Mesenchymal stem cell (in vitro differentiated cells and primary cell): ENCODE measurements around the gene FAAP100.

ENCODE experiments used
- DNase-seq: peaks from one replicate; pipeline ENCODE4 v3.0.0-alpha.2; 2013
- H2AFZ ChIP-seq: one replicate; pipeline ENCODE4 v1.6.1; 2013; ENCODE audit warnings: low read depth, mild to moderate bottlenecking, control low read depth, inconsistent platforms, low read length, moderate library complexity
- H2AK5ac ChIP-seq: 2 replicates; pipeline ENCODE4 v1.6.1; 2013; ENCODE audit warnings: low read length, moderate library complexity, mild to moderate bottlenecking, inconsistent platforms; ENCODE audit not compliant: severe bottlenecking
- H2BK120ac ChIP-seq: one replicate; pipeline ENCODE4 v1.6.1; 2013; ENCODE audit warnings: low read depth, mild to moderate bottlenecking, inconsistent platforms, low read length, moderate library complexity
- H2BK12ac ChIP-seq, 2 experiments: one replicate each; pipeline ENCODE4 v1.6.1; 2013; ENCODE audit warnings: inconsistent platforms in 2 of 2, low read length in 2 of 2, mild to moderate bottlenecking in 2 of 2, moderate library complexity in 2 of 2, control low read depth in 1 of 2
- H2BK15ac ChIP-seq: one replicate; pipeline ENCODE4 v1.6.1; 2013; ENCODE audit warnings: mild to moderate bottlenecking, low read depth, inconsistent platforms; ENCODE audit not compliant: poor library complexity, severe bottlenecking
- H2BK5ac ChIP-seq: 2 replicates; pipeline ENCODE4 v1.6.1; 2013; ENCODE audit warnings: low read depth, mild to moderate bottlenecking, low read length, control low read depth, inconsistent platforms; ENCODE audit not compliant: poor library complexity, severe bottlenecking
- H3K14ac ChIP-seq, 2 experiments: one replicate each; pipeline ENCODE4 v1.6.1; 2013; ENCODE audit warnings: inconsistent platforms in 2 of 2, low read length in 2 of 2, control low read depth in 1 of 2, mild to moderate bottlenecking in 1 of 2, moderate library complexity in 1 of 2
- H3K18ac ChIP-seq, 2 experiments: one replicate each; pipeline ENCODE4 v1.6.1; 2013; ENCODE audit warnings: inconsistent platforms in 2 of 2, low read length in 2 of 2, control low read depth in 1 of 2, low read depth in 1 of 2, mild to moderate bottlenecking in 1 of 2
- H3K23ac ChIP-seq, 2 experiments: one replicate each; pipeline ENCODE4 v1.6.1; 2013; ENCODE audit warnings: inconsistent platforms in 2 of 2, low read length in 2 of 2, mild to moderate bottlenecking in 2 of 2, moderate library complexity in 2 of 2, control low read depth in 1 of 2
- H3K27ac ChIP-seq: 2 replicates; pipeline ENCODE4 v1.5.1; 2013; ENCODE audit warnings: mild to moderate bottlenecking, moderate library complexity, low read length, control low read depth, inconsistent platforms; ENCODE audit not compliant: poor library complexity, severe bottlenecking
- H3K27me3 ChIP-seq, 2 experiments: 2 replicates each; pipeline versions ENCODE4 v1.6.1 to v1.7.0; 2013; ENCODE audit warnings: low read length in 2 of 2, mild to moderate bottlenecking in 2 of 2, moderate library complexity in 2 of 2, control low read depth in 1 of 2, inconsistent platforms in 1 of 2; ENCODE audit not compliant: control insufficient read depth in 1 of 2, insufficient read depth in 1 of 2
- H3K36me3 ChIP-seq, 2 experiments: 2 replicates each; pipeline versions ENCODE4 v1.6.1 to v1.7.0; 2013; ENCODE audit warnings: low read length in 2 of 2, control low read depth in 1 of 2, inconsistent platforms in 1 of 2, low read depth in 1 of 2, mild to moderate bottlenecking in 1 of 2; ENCODE audit not compliant: insufficient read depth in 2 of 2, control insufficient read depth in 1 of 2
- H3K4ac ChIP-seq, 2 experiments: one replicate each; pipeline ENCODE4 v1.6.1; 2013; ENCODE audit warnings: inconsistent platforms in 2 of 2, low read length in 2 of 2, mild to moderate bottlenecking in 2 of 2, moderate library complexity in 2 of 2, control low read depth in 1 of 2, low read depth in 1 of 2
- H3K4me1 ChIP-seq: 2 replicates; pipeline ENCODE4 v1.6.1; 2013; ENCODE audit warnings: low read depth, low read length, control low read depth; ENCODE audit not compliant: control insufficient read depth, insufficient read depth
- H3K4me2 ChIP-seq: 2 replicates; pipeline ENCODE4 v1.6.1; 2013; ENCODE audit warnings: low read length, mild to moderate bottlenecking, inconsistent platforms; ENCODE audit not compliant: poor library complexity, severe bottlenecking
- H3K4me3 ChIP-seq, 2 experiments: 2 replicates each; pipeline versions ENCODE4 v1.5.1 to v1.7.0; 2013; ENCODE audit warnings: low read length in 2 of 2, mild to moderate bottlenecking in 2 of 2, control low read depth in 1 of 2, low read depth in 1 of 2; ENCODE audit not compliant: insufficient read depth in 1 of 2
- H3K79me1 ChIP-seq: replicated peaks from 2 replicates; pipeline ENCODE4 v1.6.1; 2013; ENCODE audit warnings: mild to moderate bottlenecking, control low read depth, low read length, inconsistent platforms; ENCODE audit not compliant: poor library complexity, severe bottlenecking
- H3K9ac ChIP-seq: 2 replicates; pipeline ENCODE4 v1.7.0; 2013; ENCODE audit warnings: mild to moderate bottlenecking, low read length, moderate library complexity
- H3K9me3 ChIP-seq: 2 replicates; pipeline ENCODE4 v1.7.0; 2013; ENCODE audit warnings: mild to moderate bottlenecking, low read length; ENCODE audit not compliant: control insufficient read depth
- H4K8ac ChIP-seq: one replicate; pipeline ENCODE4 v1.6.1; 2013; ENCODE audit warnings: inconsistent platforms, mild to moderate bottlenecking, low read length, moderate library complexity
- H4K91ac ChIP-seq: one replicate; pipeline ENCODE4 v1.6.1; 2013; ENCODE audit warnings: mild to moderate bottlenecking, low read length, inconsistent platforms
- WGBS: methylation state at CpG from one replicate; pipeline ENCODE4 v1.1.7; 2013; ENCODE audit warnings: mixed read lengths; 5-methylcytosine and 5-hydroxymethylcytosine counted together

FAAP100 gene

GRCh38 chr17:81520021-81520901, 31.9 kb downstream of the FAAP100 start:
- 69% methylated on average over 14 of the region's 14 CpGs for WGBS
- H3K79me1 ChIP-seq, result peaks cover 4% of the 10 kb centered on the region
- no peak overlapping the region for H3K4me3 ChIP-seq
- no peak overlapping the region for H2BK15ac ChIP-seq
- peak overlapping the region; percentile 63 for H3K9ac ChIP-seq
- H3K27ac ChIP-seq, result no peak overlapping the region
- H2BK5ac ChIP-seq, result no peak overlapping the region
- H3K9me3 ChIP-seq, result no peaks in the 10 kb centered on the region
- no peak overlapping the region for H3K4ac ChIP-seq
- H3K23ac ChIP-seq, result no peak overlapping the region
- H3K14ac ChIP-seq, result no peak overlapping the region
- H2AFZ ChIP-seq, result no peak overlapping the region
- H3K4me2 ChIP-seq, result no peak overlapping the region
- no peak overlapping the region for H2BK120ac ChIP-seq
- H3K36me3 ChIP-seq, result peaks cover 3 to 21% of the 10 kb centered on the region in 2 experiments
- no peak overlapping the region for H3K18ac ChIP-seq
- no peak overlapping the region for H2BK12ac ChIP-seq
- H4K91ac ChIP-seq, result no peak overlapping the region
- no peak overlapping the region for H4K8ac ChIP-seq
- peaks cover 0 to 20% of the 10 kb centered on the region in 2 experiments for H3K27me3 ChIP-seq
- H2AK5ac ChIP-seq, result no peak overlapping the region
- DNase-seq, result no peak
- H3K4me1 ChIP-seq, result peaks cover 70% of the 10 kb centered on the region

DNA sequence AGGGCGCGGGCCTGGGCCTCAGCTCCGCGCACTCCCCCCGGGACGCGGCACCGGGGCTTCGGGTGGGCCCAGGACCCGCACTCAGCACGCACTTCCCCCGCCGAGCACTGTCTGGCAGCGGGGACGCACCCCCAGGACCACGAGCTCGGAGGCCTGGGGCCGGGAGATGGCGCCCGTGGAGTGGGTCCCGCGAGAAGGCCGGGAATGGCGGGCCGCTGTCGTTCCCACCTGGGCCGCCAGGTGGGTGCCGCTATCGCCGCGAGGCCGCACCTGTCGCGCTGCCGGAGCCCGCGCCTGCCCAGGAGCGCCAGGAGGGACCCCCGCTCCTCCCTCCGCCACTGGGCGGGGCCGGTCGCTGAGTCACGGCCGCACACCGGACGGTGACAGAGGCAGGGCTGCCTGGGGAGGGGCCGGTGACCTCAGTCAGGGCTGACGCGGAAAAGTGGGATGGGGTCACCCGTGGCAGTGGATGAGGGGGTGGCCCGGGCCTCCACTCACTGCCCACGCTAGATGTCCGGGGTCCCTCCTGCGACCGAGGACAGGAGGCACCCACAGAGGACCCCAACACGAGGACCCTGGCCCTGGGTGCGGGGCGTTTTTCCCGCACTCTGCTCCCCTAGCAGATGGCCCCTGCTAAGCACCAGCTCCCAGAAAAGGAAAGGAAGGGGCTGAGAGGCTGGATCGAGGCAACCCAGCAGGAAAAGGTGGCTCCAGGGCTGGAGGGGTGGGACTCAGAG, 32.7 kb downstream of the FAAP100 start:
- Histone ChIP-seq H3K4me1 (peaks cover 67% of the 10 kb centered on the region), H3K36me3 (peaks cover 3 to 21% of the 10 kb centered on the region in 2 experiments), H2AFZ (peak overlapping the region; percentile 56), H2BK5ac (no peak overlapping the region), H4K91ac (peak overlapping the region; percentile 73), H3K14ac (peak overlapping the region in 1 of 2 experiments; percentile 95), H3K23ac (peak overlapping the region in 1 of 2 experiments; percentile 60), H3K4me3 (peak overlapping the region; percentile 63 to 73), H3K4ac (peak overlapping the region; percentile 73 to 83), H3K18ac (peak overlapping the region; percentile 52 to 95), H3K79me1 (peaks cover 4% of the 10 kb centered on the region), H2AK5ac (peak overlapping the region; percentile 22), H2BK15ac (no peak overlapping the region), H3K9ac (peak overlapping the region; percentile 63), H3K27me3 (peaks cover 0 to 16% of the 10 kb centered on the region in 2 experiments), H3K4me2 (peak overlapping the region; percentile 95), H2BK12ac (peak overlapping the region in 1 of 2 experiments; percentile 47), H3K9me3 (no peaks in the 10 kb centered on the region), H3K27ac (no peak overlapping the region), H2BK120ac (peak overlapping the region; percentile 66), H4K8ac (peak overlapping the region; percentile 51)
- 6% methylated on average over 57 of the region's 61 CpGs for WGBS
- DNase-seq, result no peak

GRCh38 chr17:81518785-81519283, 33.3 kb downstream of the FAAP100 start:
- 3% methylated on average over 45 of the region's 47 CpGs for WGBS
- peak overlapping the region; percentile 76 for H4K8ac ChIP-seq
- peak overlapping the region; percentile 63 to 73 for H3K4me3 ChIP-seq
- peak overlapping the region; percentile 56 for H2AFZ ChIP-seq
- H3K36me3 ChIP-seq, result peaks cover 3 to 21% of the 10 kb centered on the region in 2 experiments
- peaks cover 64% of the 10 kb centered on the region for H3K4me1 ChIP-seq
- peak overlapping the region in 1 of 2 experiments; percentile 60 for H3K23ac ChIP-seq
- no peak overlapping the region for H2BK15ac ChIP-seq
- H3K4ac ChIP-seq, result peak overlapping the region; percentile 73 to 83
- no peak overlapping the region for H2BK120ac ChIP-seq
- H3K79me1 ChIP-seq, result peaks cover 4% of the 10 kb centered on the region
- peak overlapping the region; percentile 22 for H2AK5ac ChIP-seq
- peak overlapping the region; percentile 52 to 95 for H3K18ac ChIP-seq
- peak overlapping the region in 1 of 2 experiments; percentile 47 for H2BK12ac ChIP-seq
- no peak for DNase-seq
- H4K91ac ChIP-seq, result peak overlapping the region; percentile 73
- H2BK5ac ChIP-seq, result no peak overlapping the region
- H3K27ac ChIP-seq, result peak overlapping the region; percentile 71
- H3K14ac ChIP-seq, result peak overlapping the region in 1 of 2 experiments; percentile 95
- no peaks in the 10 kb centered on the region for H3K9me3 ChIP-seq
- H3K27me3 ChIP-seq, result peaks cover 0 to 10% of the 10 kb centered on the region in 2 experiments
- peak overlapping the region; percentile 63 for H3K9ac ChIP-seq
- H3K4me2 ChIP-seq, result peak overlapping the region; percentile 95
